ENCODE results near the gene FAM20C.

Gene FAM20C

DNA sequence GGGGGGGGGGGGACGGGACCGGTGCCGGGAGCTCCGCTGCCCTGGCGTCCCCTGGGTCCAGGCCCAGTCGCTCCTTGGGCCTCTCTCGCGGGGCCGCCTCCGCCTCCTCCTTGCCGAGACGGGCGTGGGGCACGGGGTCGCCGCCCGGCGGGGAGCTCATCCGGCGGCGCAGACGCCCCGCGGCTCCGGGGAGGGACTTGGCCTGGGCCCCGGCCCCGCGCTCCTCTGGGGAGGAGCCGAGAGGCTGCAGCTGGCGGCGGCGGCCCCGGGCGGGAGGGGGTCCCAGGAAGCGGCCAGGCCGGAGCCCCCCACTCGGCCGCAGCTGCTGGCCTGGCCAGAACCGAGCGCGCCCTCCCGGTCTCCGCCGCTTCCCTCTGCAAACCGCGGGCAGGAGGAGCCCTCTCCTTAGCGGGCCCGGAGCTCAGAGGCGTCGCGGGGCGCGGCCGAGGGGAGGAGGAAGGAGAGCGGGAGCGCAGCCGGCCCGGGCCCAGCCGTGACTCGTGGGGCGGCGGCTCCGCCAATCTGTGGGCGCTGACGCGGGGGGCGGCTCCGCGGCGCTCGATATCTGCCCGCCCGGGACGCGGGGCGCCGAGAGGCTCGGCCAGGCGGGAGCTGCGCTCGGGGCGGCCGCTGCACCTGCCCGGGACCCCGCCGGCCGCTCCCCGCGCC lies at the start of gene FAM20C:
TSS of gene FAM20C (plus strand) at position 591 of the 669 bp plus-strand sequence. CDS start 629 bp downstream, outside the sequence.
- H3K27ac ChIP-seq = peak within 1 kb of the TSS; percentile 30 to 91 (median 80)
- H3K4me3 ChIP-seq = peak within 1 kb of the TSS; percentile 34 to 70 (median 60)

DNA sequence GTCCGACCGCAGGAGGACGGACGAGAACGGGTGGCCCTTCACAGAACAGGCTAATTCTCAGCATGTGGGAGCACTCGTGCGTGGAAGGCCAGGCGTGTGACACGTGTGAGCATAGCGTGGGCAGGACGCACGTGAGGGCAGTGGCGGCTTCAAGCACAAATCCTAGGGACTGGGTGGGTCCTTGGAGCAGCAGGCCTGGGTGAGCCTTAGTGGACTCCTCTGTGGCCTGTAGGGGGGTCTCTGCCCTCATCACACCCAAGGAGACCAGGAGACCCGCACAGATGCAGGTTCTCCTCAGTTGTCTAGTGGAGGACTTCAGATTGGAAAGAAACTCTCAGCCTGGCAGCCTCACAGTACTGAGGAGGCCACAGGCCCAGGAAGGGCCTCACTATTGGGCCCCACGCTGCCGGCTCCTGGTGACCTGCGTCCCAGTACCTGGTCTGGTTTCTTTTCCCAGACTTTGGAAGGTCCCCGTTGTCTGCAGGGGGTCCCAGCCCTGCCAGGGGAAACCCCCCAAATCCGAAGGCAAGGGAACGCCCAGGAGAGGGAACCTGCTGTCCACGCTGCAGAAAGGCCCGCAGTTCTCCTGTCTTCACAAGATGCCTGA lies 49.1 kb upstream of the FAM20C start:
- Histone ChIP-seq H3K27ac (peak overlapping the region in 3 of 21 experiments; percentile 31 to 64 (median 39)), H3K4me3 (no peak overlapping the region)

DNA sequence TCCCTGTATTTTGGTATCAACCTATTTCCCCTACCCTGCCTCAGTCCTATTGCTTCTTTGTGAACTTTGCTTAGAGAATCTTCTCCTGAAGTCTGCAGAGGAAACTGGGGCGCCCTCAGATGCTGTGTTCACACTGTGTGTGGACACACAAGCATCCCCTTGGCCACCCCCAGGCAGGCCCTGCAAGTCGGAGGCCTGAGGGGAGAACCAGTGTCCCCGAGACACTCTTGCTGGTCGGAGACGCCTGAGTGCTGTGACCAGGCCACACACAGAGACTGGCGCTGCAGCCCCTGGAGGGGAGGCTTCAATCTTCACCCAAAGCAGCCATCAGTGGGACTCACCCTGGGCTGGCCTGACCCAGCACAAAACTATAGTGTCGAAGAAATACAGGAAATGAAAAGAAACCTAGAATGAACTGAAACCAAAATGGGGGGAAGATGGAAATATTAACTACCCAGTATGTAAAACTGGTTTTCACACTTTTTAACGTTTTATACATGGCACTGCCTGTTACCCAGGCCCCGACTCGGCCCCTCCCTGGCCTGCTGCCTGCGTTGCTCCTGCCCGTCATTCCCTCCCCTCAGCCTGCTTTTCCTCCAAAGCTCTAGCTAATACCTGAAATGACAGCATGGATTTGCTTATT lies 48.4 kb upstream of the FAM20C start:
- Histone ChIP-seq H3K4me3 (no peak overlapping the region), H3K27ac (peak overlapping the region in 1 of 21 experiments; percentile 37)

DNA sequence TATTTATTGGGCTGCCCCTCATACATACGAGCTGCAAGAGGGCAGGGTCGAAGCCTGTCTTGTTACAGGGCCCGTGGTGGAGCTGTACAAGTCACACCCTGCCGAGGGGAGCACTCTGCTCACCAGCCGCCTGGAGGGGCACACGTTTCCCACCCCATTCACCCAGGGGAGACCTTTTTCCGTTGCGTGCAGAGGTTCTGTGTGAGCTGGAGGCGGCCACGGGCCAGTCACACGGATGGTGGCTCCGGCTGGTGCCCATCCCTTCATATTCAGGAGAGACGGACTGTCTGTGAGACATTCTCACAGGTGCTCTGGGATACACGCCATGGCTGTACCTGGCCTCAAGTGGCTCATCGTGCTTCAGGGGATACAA lies 47.9 kb upstream of the FAM20C start:
- Histone ChIP-seq H3K27ac (no peak overlapping the region), H3K4me3 (no peak overlapping the region)

DNA sequence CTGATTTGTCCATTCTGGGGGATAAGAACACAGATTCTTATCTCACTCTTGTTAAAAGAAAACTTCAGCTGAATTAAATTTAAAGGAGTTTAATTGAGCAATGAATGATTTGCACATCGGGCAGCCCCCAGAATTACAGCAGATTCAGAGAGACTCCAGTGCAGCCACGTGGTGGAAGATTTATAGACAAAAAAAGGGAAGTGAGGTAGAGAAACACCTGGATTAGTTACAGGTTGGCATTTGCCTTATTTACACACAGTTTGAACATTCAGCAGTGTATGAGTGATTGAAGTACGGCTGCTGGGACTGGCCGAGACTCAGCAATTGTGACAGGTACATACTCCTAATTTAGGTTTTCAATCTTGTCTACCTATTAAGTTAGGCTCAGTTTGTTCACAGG lies 46.5 kb upstream of the FAM20C start:
- no peak overlapping the region for H3K4me3 ChIP-seq
- H3K27ac ChIP-seq = no peak overlapping the region

DNA sequence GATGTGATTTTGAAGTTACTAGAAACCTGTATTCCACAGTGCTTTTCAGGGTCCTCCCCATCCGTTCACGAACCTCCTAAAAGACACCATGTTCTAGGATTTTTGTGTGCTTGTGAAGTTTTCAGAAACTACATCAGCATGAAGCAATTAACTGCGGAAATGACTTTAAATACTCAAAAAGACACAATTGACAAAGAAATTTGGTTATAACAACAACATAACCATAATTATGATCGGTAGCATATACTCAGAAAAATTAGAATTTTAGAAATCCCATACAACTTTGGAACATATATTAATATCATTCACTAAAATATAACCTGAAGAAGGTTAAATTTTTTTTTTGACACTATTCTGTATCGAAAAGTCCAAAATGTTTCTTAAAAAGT lies 43.8 kb upstream of the FAM20C start:
- peak overlapping the region in 20 of 21 experiments; percentile 63 to 98 (median 95) for H3K27ac ChIP-seq
- H3K4me3 ChIP-seq = peak overlapping the region; percentile 35 to 56 (median 44)

DNA sequence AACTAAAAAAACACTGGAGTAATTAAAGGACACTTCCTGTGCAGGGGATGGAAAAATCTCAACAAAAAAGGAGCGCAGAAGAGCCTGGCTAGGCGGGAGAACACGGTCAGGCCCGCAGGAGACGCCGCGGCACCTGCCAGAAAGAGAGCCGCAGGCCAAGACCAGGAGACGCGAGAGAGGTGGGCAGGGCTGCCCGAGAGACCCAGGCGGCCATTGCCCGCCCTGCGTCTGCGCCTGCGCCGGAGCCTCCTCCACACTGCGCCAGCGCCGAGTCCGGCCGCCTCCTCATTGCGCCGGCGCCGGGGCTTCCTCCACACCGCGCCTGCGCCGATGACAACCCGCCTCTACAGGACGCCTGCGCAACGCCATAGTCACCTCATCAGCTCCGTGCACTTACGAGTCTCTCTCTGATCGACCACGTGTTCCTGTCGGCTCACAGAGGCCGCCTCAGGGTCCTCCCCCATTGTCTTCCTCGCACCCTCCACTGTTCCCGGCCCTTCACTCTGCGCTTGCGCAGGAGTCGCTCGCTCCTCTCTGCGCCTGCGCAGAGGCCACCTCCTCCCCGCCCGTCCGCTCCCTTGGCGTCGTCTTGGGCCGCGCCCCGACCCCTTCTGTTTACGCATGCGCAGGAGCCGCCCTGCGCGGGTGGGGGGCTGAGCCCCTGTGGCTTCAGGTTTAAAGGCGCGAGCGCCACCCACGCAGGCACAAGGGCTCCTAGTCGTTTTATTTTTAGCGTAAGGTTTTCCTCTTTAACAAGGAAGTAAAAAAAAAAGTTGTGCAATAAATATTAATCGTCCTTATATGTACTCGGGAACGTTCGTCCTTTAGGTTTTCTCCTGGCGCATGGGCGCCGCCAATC lies 43.2 kb upstream of the FAM20C start:
- peak overlapping the region; percentile 80 to 98 (median 95) for H3K27ac ChIP-seq
- H3K4me3 ChIP-seq = peak overlapping the region; percentile 35 to 56 (median 44)

DNA sequence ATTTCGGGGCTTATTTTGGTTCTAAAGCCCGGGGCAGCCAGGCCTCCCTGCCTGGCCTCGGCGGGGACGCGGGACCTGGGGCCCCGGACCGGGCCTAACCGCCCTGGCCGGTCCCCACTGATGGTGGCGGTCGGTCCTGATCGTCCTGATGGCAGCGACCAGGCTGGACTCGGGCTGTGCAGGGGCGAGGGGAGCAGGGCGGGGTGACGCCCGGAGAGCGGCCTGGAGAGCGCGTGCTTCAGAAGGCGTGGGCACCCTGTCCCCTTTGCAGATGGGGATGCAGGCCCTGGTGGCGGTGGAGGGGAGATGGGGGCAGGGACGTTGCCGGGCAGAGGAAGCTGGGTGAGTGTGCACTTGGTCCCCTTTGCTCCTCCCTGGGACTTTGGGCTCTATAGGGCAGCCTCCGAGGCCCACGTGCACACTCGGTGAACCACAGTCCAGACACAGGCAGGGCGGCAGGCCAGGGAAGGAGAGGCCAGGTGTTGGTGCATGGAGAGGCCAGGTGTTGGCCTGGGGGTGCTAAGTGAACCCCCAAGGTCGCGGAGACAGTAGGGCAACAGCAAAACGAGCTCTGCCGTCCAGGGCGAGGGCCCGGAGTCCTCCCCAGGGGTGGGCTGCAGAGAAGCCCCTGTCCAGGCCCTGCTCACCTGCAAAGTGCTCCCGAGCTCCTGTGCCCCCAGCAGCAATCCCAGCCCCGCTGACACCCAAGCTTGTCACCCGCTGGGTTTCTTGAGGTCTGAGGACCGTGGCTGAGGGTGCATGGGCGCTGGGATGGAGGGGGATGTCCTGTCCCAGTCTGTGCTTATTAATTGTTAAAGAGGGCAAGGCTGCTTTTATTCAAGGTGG lies 42.4 kb upstream of the FAM20C start:
- peak overlapping the region; percentile 35 to 56 (median 44) for H3K4me3 ChIP-seq
- peak overlapping the region; percentile 80 to 98 (median 95) for H3K27ac ChIP-seq

DNA sequence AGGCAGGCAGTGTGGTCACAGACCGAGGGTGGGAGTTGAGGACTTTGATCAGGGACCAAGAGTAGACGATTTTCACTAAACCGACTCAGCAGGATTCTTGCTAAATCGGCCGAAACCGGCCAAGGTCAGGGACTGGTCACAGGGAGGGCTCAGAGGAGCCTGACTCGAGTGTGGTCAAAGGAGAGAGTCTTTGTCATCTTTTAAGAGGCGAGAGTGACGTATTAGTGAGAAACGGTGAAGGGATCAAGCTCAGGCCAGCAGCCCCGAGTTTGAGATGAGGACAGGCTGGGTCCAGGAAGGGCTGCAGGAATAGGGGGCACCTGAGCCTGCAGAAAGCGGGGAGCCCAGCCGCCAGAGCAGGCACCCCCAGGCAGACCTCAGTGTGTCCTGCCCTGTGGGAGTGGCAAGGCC lies 41.6 kb upstream of the FAM20C start:
- H3K27ac ChIP-seq = peak overlapping the region in 6 of 21 experiments; percentile 87 to 98 (median 96)

DNA sequence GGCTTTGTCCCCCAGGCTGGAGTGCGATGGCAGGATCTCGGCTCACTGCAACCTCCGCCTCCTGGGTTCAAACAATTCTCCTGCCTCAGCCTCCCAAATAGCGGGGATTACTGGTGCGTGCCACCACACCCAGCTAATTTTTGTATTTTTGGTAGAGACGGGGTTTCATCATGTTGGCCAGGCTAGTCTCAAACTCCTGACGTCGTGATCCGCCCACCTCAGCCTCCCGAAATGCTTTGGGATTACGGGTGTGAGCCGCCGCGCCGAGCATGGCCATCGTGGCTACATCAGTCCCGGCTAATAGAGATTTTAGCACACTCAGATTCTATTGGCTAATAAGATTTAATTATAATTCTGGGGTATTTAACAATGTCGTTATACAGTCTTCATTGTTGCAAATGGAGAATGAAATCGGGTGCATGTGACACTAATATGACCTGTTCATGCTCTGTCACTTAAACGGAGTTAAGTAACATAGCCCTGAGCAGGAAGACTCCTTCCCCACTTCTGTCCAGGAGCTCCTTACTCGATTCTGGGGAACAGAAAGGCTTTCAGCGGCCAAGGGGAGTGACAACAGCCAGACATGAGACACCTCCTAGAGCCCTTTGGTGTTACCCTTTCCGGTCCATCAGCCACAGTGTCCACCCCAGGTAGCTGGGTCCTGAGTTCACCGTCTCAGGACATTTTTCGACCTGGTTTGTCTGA lies 40.9 kb upstream of the FAM20C start:
- H3K27ac ChIP-seq = no peak overlapping the region
- H3K4me3 ChIP-seq = no peak overlapping the region

More for the DNA sequence above, 41.6 kb upstream of the FAM20C start:
- no peak overlapping the region for H3K4me3 ChIP-seq

DNA sequence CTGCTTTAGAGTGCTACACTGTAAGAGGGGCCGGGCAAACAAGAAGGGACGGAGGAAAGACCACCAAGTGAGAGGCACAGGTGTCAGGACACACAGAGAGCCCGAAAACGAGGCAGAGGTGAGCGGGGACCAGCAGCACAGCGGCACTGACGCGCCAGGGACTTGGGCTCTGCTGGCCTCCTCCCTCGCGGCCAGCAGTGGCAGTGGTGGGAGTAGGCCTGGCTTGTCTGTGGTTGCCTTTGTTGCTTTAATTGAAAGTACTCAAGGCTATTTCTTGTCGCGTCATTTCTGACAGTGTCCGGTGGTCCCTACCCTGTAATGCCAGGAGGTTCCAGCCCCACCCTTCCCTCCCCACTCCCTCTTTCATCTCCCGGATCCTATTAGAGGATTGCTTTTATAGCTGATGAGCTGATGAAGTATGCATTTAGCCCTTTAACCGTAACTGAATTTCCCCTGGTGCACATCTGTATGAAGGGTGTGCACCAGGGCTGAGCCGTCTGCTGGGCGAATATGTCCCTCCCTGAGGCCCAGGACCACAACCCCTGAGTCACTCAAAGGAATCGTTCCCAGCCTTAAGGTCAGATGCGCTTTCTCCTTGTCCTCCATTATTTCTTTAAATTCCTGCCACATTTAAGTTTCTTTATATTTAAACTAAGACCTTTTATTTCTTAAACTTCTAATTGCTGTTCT lies 39.5 kb upstream of the FAM20C start:
- H3K4me3 ChIP-seq = no peak overlapping the region
- peak overlapping the region in 1 of 21 experiments; percentile 2 for H3K27ac ChIP-seq

DNA sequence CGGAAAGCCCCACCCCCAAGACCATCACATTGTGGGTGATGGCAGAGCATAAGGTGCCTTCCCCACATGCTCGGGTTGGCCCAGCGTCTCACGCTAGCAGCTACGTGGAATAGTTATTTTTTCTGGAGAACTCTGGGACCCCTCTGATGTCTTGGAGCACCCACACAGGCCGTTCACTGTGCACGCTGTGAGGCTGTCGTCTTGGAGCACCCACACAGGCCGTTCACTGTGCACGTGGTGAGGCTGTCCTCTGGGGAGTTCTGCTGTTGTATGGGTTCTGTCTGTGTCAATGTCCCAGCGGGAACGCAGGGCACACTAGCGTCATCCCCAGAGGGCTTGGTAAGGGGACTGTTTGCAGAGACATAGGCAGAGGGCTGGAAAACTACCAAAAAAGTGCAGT lies 38.8 kb upstream of the FAM20C start:
- no peak overlapping the region for H3K27ac ChIP-seq
- H3K4me3 ChIP-seq = no peak overlapping the region

DNA sequence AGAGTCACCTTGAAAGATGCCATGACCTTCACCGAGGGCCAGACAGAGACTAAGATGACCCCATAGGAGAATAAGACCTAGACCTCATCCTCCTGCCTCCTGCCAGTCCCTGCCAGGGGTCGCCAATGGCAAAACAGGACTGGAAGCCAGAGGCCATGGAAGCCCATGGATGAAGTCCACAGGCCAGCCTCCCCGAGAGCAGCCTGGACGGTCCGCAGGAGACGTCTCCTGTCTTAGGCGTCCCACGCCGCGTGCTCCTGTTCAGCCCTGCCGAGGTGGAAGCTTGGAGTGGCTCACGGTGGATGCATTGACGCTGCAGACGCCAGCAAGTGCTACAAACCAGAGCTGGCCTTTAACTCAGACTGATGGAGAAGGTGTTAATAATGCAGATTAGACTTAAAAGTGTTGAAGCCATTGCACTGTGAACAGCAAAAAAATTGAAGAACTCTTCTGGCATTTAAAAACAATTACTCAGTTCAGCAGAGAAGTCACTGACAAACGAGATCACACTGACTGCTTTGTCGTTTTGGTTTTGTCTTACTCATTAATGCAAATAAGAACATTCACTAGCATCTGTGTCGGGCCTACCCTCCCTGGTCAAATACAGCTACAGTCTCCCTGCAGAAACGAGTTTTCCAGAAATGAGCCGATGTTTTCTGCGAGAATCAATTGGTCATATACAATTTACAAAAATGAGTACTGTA lies 38.1 kb upstream of the FAM20C start:
- Histone ChIP-seq H3K27ac (no peak overlapping the region), H3K4me3 (no peak overlapping the region)

DNA sequence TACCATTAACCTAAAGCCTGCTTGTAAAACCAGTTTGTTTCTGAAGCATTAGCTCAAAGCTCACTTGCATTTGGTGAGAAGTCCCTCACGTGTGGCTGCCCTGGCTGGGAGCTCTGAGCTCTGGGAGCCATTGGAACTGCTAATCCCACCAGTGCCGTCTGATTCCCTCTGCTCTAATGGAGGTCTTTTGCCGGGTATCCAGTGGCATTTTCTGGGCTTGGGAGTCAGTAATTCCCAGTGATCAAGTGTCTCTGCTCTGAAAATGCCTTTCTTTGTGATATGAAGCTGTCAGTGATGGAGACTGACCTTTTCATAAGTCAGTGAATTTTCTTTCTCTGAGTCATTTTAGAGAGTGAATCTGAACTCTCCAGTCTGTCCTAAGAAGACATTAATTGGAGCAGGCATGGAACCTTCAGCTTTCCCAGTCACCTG lies 36.9 kb upstream of the FAM20C start:
- Histone ChIP-seq H3K27ac (no peak overlapping the region), H3K4me3 (no peak overlapping the region)

DNA sequence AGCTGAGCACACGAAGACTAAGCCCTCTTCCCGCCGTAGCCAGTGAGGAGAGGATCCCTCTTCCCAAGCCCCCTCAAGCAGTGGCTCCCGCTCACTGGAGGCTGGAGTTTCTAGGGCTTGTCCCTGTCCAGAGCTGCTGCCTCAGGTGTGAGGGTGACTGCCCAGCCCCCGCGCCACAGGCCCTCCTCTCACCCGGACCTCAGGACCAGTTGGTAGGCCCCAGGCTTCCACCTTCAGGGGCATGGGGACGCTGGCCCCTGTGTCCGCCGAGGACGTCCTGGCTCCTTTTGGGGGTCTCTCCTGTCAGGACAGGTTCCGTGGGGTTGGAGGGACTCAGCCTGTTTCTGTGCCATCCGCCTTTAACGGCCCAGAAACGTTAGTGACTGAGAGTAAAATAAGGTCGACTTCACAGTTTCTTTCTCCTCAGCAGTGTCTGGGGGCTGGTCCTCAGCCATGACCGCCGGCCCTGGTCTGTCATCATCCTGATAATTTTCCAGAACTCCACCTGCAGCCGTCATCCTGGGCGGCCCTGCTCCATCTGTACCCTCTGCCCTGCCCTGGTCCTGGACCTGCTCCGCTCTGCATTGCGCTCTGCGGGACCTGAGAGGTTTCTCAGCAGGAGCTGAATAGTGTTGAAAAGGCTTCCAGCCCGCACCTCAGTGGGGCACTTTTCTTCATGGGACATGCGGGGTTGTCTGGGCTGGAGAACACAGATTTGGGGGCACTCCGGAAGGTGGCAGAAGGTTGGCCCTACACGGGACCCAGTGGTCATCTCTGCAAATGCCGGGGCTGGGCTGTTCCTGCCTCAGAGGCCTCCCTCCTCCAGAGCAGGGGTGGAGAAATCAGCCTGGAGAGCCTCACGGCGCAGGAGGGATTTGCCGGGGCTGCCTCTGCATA lies 36.0 kb upstream of the FAM20C start:
- Histone ChIP-seq H3K27ac (no peak overlapping the region), H3K4me3 (no peak overlapping the region)

DNA sequence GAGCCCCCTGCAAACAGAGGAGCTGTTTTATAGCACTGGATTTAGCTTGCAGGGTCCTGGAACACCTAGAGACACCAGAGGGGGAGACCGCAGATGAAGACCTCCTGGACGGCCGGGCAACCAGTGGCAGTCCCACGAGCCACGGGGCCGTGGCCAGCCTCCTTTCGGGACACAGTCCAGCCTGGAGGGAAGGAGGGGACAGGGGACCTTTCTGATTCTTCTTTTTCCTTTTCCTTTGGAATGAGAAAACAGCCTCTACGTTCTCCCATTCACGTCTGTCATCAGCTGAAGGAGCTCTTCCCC lies 35.4 kb upstream of the FAM20C start:
- Histone ChIP-seq H3K27ac (no peak overlapping the region), H3K4me3 (no peak overlapping the region)
